ENCODE results near the gene LRP6.

DNA sequence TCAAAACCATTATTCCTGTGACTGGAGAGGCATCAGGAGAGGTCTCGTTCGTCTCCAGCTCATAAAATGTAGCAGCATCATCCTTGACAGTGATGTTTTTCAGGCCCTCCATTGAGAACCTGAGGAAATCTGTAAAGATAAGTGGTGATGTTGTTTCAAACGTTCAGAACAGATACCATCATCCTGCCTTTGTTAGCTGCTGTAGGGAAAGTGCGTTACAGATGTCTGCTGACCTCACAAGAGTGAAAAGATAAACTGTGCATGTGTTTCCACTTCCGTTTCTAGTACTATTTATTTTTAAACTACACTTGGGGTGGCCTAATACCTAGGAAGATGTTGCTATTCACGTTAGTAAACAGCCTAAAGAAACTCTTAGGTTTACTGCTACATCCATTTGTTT is 167.7 kb downstream of the LRP6 start:
- TF ChIP-seq POLR2A (IDR thresholded peaks at IDR 0.05; ENCODE audit: low read depth, low read length) (no peak), POLR2AphosphoS5 (IDR thresholded peaks at IDR 0.05; ENCODE audit: low read depth, low read length) (no peak), TAF1 (IDR thresholded peaks at IDR 0.05; ENCODE audit: borderline replicate concordance, low read depth, low read length) (no peak)

Data from GM12892 (cell line).